NCI-H2081 (cell line): Measurements from ENCODE around the gene PLEKHJ1.
"Not testable (repeated sequence)": the region's sequence is repeated elsewhere in the genome, so short reads cannot be mapped to it uniquely, and the experiment has no call there.

Source experiments
- DNase-seq, 2 experiments: peaks; one replicate each; lab custom pipeline; 2025; lab: John Stamatoyannopoulos, UW

The PLEKHJ1 gene

GRCh38 chr19:2236314-2237050 lies at the start of gene PLEKHJ1, which contains the start of gene SF3A2:
Gene PLEKHJ1 (minus strand): TSS chr19:2236329. CDS start chr19:2236248, 81 bp downstream.
Gene SF3A2 (plus strand): TSS chr19:2236824. CDS start chr19:2243419, 6,595 bp downstream.
- DNase-seq: peak; percentile 97

DNA sequence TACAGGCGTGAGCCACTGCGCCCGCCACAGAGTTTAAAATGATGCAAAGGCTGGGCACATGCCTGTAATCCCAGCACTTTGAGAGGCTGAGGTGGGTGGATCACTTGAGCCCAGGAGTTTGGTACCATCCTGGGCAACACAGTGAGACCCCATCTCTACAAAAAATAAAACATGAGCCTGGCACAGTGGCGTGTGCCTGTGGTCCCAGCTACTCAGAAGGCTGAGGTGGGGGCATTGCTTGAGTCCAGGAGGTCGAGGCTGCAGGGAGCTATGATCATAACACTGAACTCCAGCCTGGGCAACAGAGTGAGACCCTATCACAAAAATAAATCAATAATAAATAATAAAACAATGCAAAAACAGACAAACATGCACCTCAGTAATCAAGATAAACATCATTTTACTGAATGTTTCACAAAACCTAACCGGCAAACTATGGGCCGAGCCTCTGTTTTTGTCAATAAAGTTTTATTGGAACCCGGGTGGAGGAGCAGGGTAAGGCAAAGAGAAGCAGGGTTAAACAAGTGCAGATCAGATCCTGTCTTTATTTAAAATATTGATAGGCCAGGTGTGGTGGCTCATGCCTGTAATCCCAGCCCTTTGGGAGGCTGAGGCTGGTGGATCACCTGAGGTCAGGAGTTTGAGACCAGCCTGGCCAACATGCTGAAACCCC lies 47.8 kb upstream of the PLEKHJ1 start:
- DNase-seq: no peak

DNA sequence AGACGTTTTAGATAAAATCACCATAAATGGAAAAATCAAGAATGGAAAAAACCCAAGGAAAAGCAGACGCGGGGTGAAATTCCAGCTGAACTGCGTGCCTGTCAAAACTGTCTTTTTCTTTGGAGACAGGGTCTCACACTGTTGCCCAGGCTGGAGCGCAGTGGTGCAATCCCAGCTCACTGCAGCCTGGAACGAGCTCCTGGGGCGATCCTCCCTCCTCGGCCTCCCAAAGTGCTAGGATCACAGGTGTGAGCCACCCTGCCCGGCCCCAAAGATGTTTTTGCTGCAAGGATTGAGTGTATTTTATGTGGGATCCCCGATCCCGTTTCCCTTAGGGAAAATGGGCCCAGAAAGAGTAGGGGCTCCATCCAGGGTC lies 46.7 kb upstream of the PLEKHJ1 start:
- DNase-seq: no peak

DNA sequence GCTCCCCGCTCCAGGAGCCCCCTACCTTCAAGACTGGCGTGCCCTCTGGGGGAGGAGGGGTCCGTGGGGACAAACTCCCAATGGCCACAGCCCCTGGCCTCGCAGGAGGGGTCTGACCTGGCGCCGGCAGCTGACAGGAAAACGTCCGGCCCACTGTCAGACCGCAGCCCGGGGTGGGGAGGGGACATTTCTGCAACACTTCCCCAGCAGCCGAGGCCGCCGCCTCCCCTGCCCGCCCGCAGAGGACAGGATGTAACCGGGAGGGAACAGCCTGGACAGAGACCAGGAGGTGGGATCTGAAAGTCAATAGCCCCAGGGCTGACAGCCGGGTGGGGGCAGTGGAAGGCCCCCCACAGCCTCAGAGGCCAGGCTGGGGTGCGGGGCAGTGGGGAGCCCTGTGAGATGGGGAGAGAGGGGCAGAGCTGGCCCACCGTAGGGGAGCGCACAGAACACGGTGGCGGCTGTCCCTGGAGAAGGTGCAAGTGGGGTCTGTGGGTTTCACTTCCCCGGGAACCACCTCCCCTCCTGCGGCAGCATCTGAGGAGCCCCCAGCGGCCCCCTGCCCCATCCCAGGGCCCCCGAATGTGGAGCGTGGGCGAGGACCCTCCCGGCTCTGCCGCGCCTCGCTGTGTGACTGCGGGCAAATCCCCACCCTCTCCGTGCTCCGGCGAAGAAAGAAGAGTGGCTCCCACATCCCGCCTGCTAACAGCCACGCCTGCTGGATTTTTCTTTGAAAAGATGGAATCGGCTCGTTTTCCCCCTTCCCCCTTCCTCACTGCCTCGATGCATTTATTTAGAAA lies 46.1 kb upstream of the PLEKHJ1 start, which contains the start of gene PEAK3:
PEAK3 (minus strand) TSS at position 114 of the 800 bp plus-strand sequence. CDS start 1,244 bp downstream, outside the sequence.
- DNase-seq: no peak

GRCh38 chr19:2281265-2282061 lies 45.3 kb upstream of the PLEKHJ1 start:
- DNase-seq: not testable (repeated sequence)

- DNase-seq: no peak
These were observed 44.6 kb upstream of the PLEKHJ1 start for GRCh38 chr19:2280633-2281264.

- DNase-seq: no peak
These were observed 42.5 kb upstream of the PLEKHJ1 start for GRCh38 chr19:2278459-2279158.

- DNase-seq: no peak
These were observed 41.0 kb upstream of the PLEKHJ1 start for GRCh38 chr19:2277138-2277537.

DNA sequence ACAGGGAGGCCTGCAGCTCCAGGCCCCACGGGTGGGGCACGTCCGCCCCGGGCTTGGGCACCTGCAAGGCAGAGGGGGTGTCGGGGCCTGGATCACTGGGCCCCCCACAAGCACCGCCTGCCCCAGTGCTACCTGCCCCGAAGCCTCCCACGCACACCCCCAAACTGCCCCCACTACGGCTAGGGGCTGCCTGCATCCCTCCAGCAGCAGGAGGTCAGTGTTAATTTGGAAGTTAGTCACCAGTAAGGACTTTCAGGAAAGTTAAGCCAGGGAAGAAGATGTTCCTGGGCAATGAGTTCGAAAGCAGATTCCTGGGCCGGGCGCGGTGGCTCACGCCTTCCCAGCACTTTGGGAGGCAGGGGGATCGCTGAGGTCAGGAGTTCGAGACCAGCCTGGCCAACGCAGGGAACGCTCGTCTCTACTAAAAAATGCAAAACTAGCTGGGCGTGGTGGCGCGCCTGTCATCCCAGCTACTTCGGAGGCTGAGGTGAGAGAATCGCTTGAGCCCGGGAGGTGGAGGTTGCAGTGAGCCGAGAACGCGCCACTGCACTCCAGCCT lies 40.4 kb upstream of the PLEKHJ1 start:
- DNase-seq: no peak

- no peak for DNase-seq
These were observed 39.7 kb upstream of the PLEKHJ1 start for GRCh38 chr19:2275588-2276428.

- peak; percentile 49 to 63 for DNase-seq
These were observed 38.9 kb upstream of the PLEKHJ1 start for GRCh38 chr19:2274931-2275535.

DNA sequence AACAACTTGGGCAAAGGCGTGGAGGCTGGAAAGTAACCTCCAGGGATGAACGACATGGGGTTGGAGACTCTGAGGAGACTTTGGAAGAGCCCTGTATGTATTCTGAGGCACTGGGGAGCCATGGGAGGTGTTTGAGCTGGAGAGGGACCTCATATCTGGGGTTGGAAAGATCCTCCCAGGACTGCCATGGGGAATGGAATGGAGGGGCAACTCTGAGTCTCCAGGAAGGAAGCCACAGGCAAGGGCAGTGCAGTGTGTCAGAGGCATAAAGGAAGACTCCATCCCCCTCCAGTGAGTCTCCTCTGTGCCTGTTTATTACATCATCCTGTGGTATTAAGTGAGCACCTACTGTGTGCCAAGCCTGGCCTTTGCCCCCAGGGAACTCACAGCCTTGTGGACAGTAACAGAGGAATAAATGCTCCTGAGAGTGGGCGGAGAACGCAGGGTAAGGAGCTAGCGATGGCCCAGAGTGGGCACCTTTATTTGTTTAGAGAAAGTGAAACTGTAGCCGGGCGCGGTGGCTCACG lies 38.1 kb upstream of the PLEKHJ1 start:
- DNase-seq: no peak

DNA sequence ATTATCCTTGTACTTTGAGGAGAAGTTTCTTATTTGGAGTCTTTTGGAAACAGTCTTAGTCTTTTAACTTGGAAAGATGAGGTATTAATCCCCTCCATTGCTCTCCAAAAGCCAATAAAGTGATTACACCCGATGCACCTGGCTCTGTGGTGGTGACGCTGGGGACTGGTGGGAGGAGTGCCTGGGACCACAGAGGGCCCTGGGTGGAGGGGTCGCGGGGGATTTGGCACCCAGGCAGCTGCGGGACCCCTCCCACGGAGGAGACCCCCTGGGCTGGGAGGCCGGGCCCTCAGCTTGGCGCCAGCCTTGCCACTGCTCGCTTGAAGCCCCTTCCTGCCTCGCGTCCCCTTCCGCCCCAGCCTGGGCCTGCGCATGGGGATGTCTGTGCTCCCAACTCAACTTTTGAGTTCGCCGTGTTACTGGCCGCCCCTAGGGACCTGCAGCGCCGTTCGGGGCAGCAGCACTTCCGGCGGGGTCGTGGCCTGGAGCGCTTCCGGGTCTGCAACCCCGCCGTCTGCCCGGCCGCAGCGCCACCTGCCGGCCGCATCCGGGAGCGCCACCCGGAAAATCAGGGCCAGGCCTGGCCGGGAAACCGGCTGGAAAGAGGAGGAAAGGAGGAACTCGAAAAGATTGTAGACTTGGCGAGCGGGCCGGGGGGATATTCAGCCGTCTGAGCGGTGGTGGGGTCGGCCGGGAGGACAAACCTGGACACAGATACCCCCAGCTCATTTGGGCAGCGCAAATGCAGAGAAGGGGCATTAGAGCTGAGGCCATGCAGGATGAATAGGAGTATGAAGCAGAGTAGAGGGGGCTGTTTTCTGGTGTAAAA lies 37.4 kb upstream of the PLEKHJ1 start:
- DNase-seq: peak; percentile 47 to 61

DNA sequence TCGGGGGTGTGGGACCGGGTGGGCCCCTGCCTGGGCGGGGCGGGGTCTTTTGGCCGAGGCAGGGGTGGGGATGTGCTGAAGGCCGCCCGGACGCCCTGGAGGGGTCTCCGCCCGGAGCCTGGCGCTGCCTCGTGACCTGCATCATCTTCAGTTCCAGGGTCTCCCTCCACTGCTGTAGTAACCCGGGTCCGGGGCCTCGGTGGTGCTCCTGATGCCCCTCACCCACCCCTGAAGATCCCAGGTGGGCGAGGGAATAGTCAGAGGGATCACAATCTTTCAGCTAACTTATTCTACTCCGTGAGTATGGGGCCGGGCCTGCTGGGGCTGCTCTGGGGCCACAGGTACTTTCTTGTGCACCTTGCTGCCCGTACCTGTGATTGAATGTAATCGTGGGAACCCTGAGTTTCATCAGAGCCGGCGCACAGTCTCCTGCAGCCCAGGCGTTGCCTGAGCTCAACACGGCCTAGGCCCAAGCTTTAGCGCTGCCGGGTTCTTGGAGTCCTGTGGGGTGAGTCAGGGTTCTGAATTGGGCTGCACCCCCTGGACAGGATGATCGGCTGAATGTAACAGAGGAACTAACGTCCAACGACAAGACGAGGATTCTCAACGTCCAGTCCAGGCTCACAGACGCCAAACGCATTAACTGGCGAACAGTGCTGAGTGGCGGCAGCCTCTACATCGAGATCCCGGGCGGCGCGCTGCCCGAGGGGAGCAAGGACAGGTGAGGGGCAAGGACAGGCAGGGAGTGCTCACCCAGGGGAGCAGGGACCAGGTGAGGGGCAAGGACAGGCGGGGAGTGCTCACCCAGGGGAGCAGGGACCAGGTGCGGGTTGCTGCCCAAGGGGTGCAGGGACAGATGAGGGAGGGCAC lies 35.3 kb upstream of the PLEKHJ1 start:
- no peak for DNase-seq

DNA sequence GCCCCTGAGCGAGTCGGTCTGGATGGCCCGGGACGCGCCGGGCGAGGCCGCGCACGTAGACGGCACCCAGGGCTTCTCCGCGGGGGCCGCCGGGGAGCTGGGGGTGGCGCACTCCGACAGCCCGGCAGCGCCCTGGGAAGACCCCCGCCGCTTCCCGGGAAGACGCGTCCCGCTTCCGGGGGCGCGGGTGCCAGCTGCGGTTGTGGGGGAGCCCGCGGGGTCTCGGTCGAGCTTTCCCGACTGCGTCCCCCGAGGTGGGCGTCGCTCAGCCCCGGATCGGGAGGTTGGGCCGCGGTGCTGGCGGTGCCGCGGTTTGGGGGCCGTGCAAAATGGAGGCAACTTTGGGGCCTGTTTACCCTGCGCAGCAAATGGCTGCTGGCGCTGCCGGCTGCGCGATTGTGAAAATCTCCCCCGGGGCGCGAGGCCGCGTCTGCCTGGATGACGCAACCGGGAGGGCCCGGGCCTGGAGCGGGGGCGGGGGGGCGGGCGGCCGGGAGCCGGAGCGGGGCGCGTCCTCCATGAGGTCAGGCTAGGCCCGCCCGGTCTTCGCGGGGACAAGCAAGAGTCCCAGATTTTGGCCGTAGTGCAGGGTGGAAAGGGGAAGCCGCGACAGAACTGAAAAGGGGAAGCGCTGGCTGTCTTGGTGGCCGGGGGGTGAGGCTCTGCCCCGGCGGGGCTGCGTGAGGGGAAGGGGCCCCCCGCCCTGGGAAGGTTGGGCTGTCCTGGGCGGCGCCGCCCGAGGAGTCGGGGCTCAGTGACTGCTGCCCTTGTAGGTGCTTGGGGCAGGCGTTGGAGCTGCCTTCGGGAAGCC lies 34.5 kb upstream of the PLEKHJ1 start:
- DNase-seq: peak; percentile 69 to 73

DNA sequence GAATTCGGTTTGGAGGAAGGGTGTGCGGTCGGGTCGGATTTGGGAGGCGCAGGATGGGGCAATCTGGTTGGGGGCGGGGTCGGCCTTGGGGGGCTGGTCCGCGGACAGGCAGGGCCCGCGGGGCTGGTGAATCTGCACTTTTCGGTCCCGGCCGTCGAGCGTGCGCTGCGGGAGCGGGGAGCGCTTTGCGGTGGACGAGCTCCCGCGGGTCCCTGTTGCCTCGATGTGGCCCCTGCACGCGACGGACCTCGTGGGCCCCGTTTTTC lies 34.0 kb upstream of the PLEKHJ1 start:
- no peak for DNase-seq
